CD4-positive, alpha-beta T cell treated with Interleukin-1 beta for 1 hour (primary cell): ENCODE results near the gene API5.

Experiments used
- DNase-seq, 2 donors: peaks; one replicate each; pipeline ENCODE4 v3.0.0-alpha.2; 2020 to 2022

The API5 gene

DNA sequence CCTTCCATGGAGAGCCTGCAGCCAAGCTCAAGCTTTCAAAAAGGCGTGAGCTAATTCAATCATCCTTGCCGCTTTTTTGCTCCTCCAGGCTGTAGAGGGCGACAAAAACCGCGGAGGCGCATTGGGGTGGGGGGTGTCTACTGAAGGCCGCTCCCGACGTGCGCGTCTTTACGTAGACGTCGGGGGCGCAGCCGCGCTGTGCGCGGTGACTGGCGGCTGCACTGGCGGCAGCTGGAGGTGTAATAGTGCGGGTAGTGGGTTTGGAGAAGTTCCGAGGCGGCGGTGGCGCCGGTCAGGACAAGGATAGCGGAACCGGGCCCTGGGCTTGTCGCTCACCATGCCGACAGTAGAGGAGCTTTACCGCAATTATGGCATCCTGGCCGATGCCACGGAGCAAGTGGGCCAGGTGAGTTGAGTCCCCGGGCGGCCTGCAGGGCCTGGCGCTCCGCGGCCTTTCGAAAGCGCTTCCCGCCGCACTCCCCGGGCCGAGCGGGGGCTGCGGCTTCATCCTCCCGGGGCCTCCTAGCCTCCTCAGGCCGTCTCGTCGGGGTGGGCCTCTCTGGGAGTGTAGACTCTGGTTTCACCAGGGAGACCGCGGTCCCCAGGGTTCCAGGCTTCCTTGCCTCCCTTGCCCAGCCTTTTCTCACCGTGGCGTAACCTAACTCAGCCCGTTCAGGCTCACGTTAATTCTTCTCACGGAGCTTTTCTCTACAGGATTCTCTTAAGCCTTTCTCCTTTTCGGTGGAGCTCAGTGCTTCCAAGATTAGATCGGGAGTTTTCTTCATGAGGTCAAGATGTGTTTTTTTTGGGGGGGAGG, at the start of gene API5:
TSS of gene API5 (plus strand) at position 206 of the 817 bp plus-strand sequence. CDS start at position 338, 132 bp downstream.
- DNase-seq: peak; percentile 92

DNA sequence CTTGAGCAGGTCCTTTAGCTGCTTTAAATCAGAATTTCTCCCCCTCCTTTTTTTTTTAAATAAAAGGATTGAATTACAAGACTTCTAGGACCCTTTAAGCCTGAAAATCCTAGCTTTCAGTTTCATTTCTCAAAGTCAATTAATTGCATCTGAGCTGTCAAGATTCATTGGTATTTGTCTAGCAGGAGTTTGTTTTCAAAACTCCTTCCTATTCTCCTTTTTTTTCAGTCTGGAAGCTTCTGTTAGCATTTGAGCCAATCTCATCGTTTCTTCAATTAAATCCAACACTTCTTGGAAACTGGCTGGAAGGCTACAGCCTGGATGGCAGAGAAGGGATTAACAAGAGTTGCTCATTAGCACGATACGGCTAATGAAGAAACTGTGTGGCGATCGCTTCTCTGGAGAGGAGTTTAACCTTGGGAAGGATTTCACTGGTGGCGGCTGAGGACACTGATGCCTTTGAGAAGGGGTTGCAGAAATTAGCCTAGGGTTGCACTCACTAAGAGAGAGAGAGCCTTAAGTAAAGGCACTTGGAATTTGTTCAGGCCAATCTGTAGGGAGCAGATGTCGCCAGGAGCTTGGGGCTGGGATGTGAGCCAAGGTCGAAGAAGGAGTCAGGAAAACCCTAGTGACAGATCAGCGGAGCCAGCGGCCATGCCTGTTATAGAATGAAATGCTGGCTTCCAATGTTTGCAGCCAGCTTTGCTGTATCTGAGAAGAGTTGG, 43.8 kb upstream of the API5 start:
- DNase-seq: no peak

GRCh38 chr11:43268786-43269185, 43.0 kb upstream of the API5 start:
- no peak for DNase-seq

- no peak for DNase-seq
Measured at GRCh38 chr11:43269254-43269918, 42.4 kb upstream of the API5 start.

DNA sequence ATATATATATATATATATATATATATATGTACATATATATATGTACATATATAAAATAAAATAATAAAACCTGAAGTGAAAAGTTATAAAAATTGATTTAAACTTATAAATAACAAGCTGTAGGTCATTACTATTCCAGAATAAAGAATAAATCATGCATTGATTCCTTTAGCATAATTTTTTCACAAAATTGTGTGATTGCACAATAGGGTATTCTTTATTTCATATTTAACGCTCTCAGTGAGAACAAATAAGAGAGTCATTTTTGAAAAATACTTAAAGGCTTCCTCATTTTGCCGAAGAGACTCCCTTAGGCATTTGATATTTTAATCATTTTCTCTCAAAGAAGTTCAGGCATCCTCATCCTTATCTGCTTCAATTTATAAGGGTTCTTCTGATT, 41.3 kb upstream of the API5 start:
- DNase-seq: no peak

- DNase-seq: no peak
Measured at GRCh38 chr11:43278193-43278956, 33.4 kb upstream of the API5 start.

GRCh38 chr11:43282607-43283440, 29.0 kb upstream of the API5 start:
- DNase-seq: peak in 1 of 2 donors; percentile 13

DNA sequence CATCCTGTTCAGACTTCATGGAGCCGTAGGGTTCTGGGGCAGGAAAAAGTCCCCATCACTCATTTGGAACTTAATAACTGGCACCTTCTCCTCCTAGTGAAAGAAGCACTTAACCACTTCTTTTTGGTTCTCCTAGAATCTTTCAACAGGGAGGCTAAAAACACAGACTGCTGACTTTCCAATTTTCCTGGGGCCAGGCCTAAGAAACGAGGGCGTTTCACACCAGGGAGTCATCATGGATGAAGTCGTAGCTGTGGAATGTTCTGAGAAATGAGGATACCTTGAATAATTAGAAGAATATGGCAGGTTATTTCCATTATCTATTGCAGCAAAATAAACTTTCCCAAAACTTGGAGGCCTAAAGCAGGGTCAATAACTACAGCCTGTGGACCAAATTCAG, 26.0 kb upstream of the API5 start:
- DNase-seq: no peak

- no peak for DNase-seq
Measured at GRCh38 chr11:43289368-43289767, 22.4 kb upstream of the API5 start.

- DNase-seq: no peak
Measured at GRCh38 chr11:43298397-43298796, 13.4 kb upstream of the API5 start.

- no peak for DNase-seq
Measured at GRCh38 chr11:43315966-43316365, 4.2 kb downstream of the API5 start.

- no peak for DNase-seq
Measured at GRCh38 chr11:43316451-43316850, 4.7 kb downstream of the API5 start.

DNA sequence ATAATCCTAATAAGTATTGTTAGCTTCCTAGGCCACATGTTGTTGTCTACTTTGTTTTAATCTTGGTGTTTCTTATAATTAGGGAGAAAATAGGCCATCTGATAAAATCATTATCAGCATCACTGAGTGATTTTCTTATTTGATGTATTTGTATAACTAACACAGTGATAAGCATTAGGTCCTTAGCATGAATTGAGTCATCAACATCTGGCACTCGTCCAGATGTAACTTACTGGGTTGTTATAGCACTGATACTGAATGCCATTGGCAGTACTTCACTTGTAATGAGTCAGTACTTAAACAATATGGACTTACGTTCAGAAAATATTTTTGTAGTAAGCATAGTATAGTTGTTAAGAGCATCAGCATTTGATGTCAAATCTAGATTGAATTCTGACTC, 16.2 kb downstream of the API5 start:
- DNase-seq: no peak

DNA sequence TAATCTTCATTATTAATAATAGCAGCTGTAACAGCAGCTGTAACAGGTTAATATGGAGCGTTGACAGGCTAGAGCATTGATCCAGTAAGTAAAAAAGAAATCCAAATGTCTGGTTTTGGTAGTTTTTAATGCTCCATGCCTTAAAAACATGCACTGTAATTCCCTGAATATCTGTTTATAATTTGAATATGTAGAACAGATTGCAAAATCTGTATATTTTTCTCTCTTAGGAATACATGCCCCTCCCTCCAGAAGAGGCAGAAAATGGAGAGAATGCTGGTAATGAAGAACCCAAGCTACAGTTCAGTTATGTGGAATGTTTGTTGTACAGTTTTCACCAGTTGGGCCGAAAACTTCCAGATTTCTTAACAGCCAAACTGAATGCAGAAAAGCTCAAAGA, 16.7 kb downstream of the API5 start:
- no peak for DNase-seq

DNA sequence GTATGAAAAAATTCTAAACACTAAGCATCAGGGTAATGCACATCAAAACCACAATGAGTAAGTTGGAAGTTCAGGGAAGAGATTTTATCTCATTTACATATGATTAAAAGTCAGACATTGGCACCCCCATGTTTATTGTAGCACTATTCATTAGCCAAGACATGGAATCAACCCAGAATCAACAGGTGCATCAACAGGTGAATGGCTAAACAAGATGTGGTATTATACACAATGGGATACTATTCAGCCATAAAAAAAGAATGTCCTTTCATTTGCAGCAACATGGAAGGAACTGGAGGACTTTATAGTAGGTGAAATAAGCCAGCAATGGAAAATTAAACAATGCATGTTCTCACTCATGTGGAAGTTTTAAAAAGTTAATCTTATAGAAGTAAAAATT, 29.4 kb downstream of the API5 start:
- DNase-seq: no peak

DNA sequence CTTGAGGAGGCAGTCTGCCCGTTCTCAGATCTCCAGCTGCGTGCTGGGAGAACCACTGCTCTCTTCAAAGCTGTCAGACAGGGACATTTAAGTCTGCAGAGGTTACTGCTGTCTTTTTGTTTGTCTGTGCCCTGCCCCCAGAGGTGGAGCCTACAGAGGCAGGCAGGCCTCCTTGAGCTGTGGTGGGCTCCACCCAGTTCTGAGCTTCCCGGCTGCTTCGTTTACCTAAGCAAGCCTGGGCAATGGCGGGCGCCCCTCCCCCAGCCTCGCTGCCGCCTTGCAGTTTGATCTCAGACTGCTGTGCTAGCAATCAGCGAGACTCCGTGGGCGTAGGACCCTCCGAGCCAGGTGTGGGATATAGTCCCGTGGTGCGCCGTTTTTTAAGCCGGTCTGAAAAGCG, 39.6 kb downstream of the API5 start:
- peak in 1 of 2 donors; percentile 11 for DNase-seq

DNA sequence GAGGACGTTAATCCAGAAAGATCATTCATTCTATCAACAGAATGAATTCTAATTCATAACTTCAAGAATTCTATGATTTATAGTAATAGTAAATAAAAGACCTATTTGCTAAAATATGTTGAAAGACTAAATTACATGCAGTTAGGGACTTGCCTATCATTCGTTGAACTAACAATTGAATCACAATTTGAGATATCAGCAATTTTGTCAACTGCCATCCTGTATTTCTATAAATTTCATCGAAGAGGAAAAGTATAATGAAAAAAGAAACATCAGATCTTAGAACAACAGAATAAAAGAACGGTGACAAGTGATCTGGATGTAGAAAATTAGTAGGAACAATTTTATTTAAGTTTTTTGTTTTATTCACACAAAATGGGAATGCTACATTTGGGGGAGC, 42.5 kb downstream of the API5 start:
- no peak for DNase-seq

- DNase-seq: no peak
Measured at GRCh38 chr11:43356336-43356735, 44.5 kb downstream of the API5 start.

DNA sequence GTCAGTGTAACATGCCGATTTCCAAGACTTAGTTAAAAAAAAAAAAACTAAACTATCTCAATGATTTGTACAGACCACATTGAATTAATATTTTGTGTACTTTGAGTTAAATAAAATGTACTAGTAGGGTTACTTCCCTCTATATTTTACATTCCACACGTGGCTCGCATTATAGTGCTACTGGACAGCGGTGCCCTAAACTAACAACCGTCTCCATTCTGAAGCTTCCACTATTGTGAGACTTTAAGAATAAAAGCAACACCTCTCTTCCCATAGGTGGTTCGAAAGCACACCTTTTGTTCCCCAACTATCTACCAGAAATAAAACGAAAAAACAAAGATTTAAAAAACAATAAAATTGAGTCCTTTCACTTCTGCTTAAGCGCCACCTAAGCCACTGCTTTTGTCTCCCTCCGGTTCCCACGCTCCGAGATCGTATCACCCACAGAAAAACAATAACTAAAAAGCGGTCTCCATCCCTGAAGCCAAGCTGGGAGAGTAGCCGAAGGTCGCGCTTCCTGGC, 46.5 kb downstream of the API5 start:
- DNase-seq: no peak

DNA sequence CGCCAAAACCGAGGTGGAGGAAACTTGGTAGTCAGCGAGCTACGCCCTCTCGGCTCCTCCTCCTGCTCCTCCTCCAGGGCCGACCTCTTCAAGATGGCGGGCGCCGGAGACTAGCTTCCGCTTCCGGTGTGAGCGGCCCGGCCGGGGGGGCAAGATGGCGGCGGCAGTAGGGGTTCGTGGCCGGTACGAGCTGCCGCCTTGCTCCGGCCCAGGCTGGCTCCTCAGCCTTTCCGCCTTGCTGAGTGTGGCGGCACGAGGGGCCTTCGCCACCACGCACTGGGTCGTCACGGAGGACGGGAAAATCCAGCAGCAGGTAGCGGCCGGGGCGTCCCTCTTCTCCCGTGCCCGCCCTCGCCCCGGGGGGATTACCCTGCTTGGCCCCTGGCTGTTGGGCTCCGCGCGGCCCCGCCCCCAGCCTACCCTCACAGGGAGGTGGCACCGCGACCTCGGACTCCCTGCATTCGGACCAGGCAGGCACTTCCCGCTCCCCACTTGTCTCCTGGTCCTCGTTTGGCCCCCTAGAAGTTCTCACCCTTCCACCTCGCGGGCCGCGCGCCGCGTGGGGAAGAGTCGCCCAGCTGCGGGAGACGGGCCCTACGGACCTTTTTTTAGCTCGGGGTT, 47.1 kb downstream of the API5 start, which contains the start of gene TTC17:
TSS of gene TTC17 (plus strand) at position 120 of the 621 bp plus-strand sequence. CDS start at position 155, 35 bp downstream.
- DNase-seq: peak; percentile 91

DNA sequence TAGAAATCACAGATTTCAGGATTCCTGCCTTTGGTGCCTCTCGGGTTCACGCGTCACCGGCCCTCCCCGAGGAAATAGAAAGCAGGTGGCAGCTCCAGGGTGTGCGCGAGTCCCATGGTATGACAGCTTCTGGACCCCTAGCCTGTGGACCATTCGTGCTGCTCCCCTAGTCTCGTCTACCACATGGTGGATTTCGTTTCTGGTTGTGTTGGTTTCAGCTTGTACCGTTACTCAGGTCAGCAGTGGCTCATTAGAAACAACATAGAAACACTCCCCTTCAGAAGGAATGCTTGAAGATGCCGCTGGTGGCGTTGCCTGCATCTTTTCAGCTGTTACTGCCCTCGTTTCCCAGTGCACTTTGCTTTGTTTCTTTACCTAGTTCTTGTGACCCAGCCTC, 47.6 kb downstream of the API5 start:
- no peak for DNase-seq
